D721Med (cell line): ENCODE measurements around the gene NOL3.
"Not testable (repeated sequence)": the region's sequence is repeated elsewhere in the genome, so short reads cannot be mapped to it uniquely, and the experiment has no call there.

ENCODE experiments used
- DNase-seq: peaks from one replicate; pipeline ENCODE4 v3.0.0; 2011; ENCODE audit warnings: low spot score; ENCODE audit not compliant: insufficient read length
- FAIRE-seq: peaks from 2 replicates; lab custom pipeline; 2011; peaks lifted over from hg19 to GRCh38; lab: Jason Lieb, UNC
- CTCF ChIP-seq: IDR thresholded peaks from 2 replicates; pipeline ENCODE4 v1.5.1; 2012; ENCODE audit warnings: mild to moderate bottlenecking, control low read depth; ENCODE audit not compliant: insufficient read depth; ENCODE audit errors: missing control alignments

The NOL3 gene

GRCh38 chr16:67170168-67170948 lies at the start of gene NOL3:
Gene NOL3, plus strand, starts transcription at chr16:67170538.
- DNase-seq = peak; percentile 82
- TF ChIP-seq CTCF = no peak
- no peak for FAIRE-seq

- not testable (repeated sequence) for FAIRE-seq, DNase-seq
These were observed 47.5 kb upstream of the NOL3 start for GRCh38 chr16:67122799-67123198.

GRCh38 chr16:67128417-67128816 lies 41.9 kb upstream of the NOL3 start:
- no peak for TF ChIP-seq CTCF
- FAIRE-seq (no peak), DNase-seq (no peak)

GRCh38 chr16:67128887-67129286 lies 41.5 kb upstream of the NOL3 start:
- DNase-seq = no peak
- no peak for FAIRE-seq
- TF ChIP-seq CTCF = no peak

GRCh38 chr16:67129422-67129821 lies 40.9 kb upstream of the NOL3 start:
- FAIRE-seq (no peak), DNase-seq (no peak)
- no peak for TF ChIP-seq CTCF

GRCh38 chr16:67137605-67138004 lies 32.7 kb upstream of the NOL3 start:
- no peak for FAIRE-seq
- TF ChIP-seq CTCF = no peak
- DNase-seq = no peak

- no peak for DNase-seq
- no peak for FAIRE-seq
- TF ChIP-seq CTCF = no peak
These were observed 28.9 kb upstream of the NOL3 start for GRCh38 chr16:67141391-67141790.

- FAIRE-seq (no peak), DNase-seq (no peak)
- no peak for TF ChIP-seq CTCF
These were observed 28.0 kb upstream of the NOL3 start for GRCh38 chr16:67142342-67142741.
